RWPE1 (cell line): ENCODE results near the gene PARVG.

Source experiments
- CTCF ChIA-PET: fragments of 350-600 bp; sonication (Branson Sonifier 250); formaldehyde crosslinking; extraction: SDS; loops from one replicate; lab custom pipeline; 2021; lab: Yijun Ruan, JAX
- POLR2A ChIA-PET: fragments of 400-600 bp; formaldehyde crosslinking; extraction: SDS; loops from one replicate; lab custom pipeline; 2020; ENCODE audit warnings: antibody characterized with exemption; ENCODE audit not compliant: low non-redundant PET; lab: Yijun Ruan, JAX
- DNase-seq: peaks from one replicate; pipeline ENCODE4 v3.0.0; 2012; ENCODE audit warnings: low spot score
- H3K27ac ChIP-seq: fragments of 450-650 bp; 2 replicates; pipeline ENCODE4 v1.5.1; 2017
- CTCF ChIP-seq: fragments of 450-650 bp; conservative IDR thresholded peaks from 2 replicates; pipeline ENCODE4 v1.5.1; 2017; ENCODE audit warnings: low read depth, mild to moderate bottlenecking

PARVG gene

GRCh38 chr22:44245438-44245837, 64.7 kb downstream of the PARVG start:
- ChIA-PET POLR2A (no interaction called here), CTCF (no interaction called here)
- no peak for TF ChIP-seq CTCF
- no peak for DNase-seq
- no peak overlapping the region for H3K27ac ChIP-seq

- no peak overlapping the region for H3K27ac ChIP-seq
- DNase-seq: no peak
- ChIA-PET CTCF (no interaction called here), POLR2A (no interaction called here)
- no peak for TF ChIP-seq CTCF
Observed at GRCh38 chr22:44245867-44246266, 65.1 kb downstream of the PARVG start.

- CTCF ChIA-PET: no interaction called here
- no peak for TF ChIP-seq CTCF
- no peak for DNase-seq
- POLR2A ChIA-PET: no interaction called here
- no peak overlapping the region for H3K27ac ChIP-seq
Observed at GRCh38 chr22:44246615-44247326, 66.0 kb downstream of the PARVG start.

- no peak overlapping the region for H3K27ac ChIP-seq
- TF ChIP-seq CTCF: no peak
- CTCF ChIA-PET: no interaction called here
- POLR2A ChIA-PET: no interaction called here
- no peak for DNase-seq
Observed at GRCh38 chr22:44247346-44247745, 66.6 kb downstream of the PARVG start.

- DNase-seq: no peak
- TF ChIP-seq CTCF: no peak
- ChIA-PET CTCF (no interaction called here), POLR2A (no interaction called here)
- H3K27ac ChIP-seq: no peak overlapping the region
Observed at GRCh38 chr22:44247923-44248892, 67.5 kb downstream of the PARVG start.

GRCh38 chr22:44248926-44249325, 68.2 kb downstream of the PARVG start:
- no peak for TF ChIP-seq CTCF
- ChIA-PET CTCF (no interaction called here), POLR2A (no interaction called here)
- DNase-seq: no peak
- H3K27ac ChIP-seq: no peak overlapping the region
